Bone marrow (tissue), 2 donors: Measurements from ENCODE around the gene C1QTNF1.

Source experiments
- DNase-seq, 2 donors: peaks; one replicate each; lab custom pipeline; 2025; lab: John Stamatoyannopoulos, UW

The C1QTNF1 gene

DNA sequence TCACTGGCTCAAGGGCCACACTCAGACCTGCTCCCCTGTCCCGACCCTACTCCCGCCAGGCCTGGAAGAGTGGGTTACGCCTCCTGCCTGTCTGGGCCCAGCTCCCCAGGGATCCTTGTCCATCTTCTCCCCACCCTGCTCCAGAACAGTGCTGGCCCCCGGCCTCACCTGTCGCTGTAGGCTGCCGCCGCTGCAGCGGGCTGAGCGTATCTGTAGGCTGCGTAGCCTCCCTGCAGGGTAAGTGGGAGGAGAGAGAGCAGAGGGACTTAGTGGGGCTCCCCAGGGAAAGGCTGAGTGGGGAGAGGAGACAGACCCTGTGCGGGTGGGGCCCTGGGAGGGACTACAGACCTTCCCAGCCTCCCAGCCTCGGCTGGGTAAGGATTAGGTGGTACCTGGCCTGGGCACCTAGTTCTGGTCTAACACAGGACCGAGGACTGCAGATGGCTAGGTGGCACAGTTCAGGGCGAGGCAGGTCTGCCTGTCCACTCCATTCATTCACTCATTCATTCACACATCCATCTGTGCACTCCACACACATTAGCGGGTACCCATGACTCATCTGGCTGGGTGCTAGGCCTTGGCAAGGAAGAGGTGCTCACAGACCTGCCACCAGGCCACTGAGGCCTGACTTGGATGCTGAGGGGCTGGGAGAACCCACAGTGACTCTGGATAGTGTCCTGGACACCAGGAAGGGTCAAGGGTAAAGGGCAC lies 71.5 kb downstream of the C1QTNF1 start:
- DNase-seq: no peak

- no peak for DNase-seq
These were observed 72.5 kb downstream of the C1QTNF1 start for GRCh38 chr17:79096477-79096876.

DNA sequence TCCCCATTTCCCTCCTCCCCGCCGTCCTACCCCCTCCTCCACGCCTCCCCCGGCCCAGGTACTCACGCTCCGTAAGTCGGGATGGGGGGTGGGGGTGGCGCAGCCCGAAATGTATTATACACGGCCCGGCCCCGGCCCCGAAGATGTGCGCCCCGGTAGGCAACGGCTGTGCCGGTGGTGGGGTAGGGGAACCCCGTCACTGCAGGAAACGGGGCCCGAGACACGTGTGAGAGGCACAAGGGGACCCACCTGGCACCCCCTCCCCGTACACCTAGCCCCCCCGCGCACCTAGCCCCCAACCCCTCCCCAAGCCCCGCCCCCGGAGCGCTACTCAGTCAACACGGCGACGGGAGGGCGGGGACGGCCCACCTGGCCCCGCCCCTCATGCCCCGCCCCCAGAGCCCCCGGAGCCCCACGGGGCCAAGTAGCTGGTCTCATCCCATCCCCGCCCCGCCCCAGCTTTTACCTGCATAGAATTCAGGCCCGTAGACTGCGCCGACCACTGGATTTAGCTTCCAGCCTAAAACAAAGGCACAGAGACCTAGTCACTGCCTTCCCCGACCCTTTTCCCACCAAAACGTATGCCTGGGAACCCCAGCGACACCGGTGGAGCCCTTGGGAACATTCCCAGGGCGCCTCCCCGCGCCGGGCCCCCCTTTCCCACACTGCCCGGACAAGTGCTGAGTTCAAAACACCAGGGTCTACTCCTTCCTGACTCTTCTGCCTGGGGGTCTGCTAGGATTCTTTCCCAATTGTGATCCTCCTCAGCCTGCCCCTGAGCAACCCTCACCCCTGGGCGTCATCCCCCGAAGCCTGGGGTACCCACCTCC lies 73.5 kb downstream of the C1QTNF1 start:
- DNase-seq: no peak

GRCh38 chr17:79098282-79098867 lies 74.4 kb downstream of the C1QTNF1 start:
- DNase-seq: no peak
